Inferior parietal cortex (tissue), 1 donor: ENCODE data around the gene TMEM131L.
"Not testable (repeated sequence)": the region's sequence is repeated elsewhere in the genome, so short reads cannot be mapped to it uniquely, and the experiment has no call there.

Experiments used
- DNase-seq: peaks from one replicate; pipeline ENCODE4 v3.0.0-alpha.2; 2016; ENCODE audit errors: extremely low spot score

The TMEM131L gene

GRCh38 chr4:153571006-153571545 is 104.9 kb downstream of the TMEM131L start:
- DNase-seq: no peak

GRCh38 chr4:153572609-153573008 is 106.4 kb downstream of the TMEM131L start:
- no peak for DNase-seq

GRCh38 chr4:153573221-153573620 is 107.1 kb downstream of the TMEM131L start:
- no peak for DNase-seq

- DNase-seq: peak; percentile 82
Observed at GRCh38 chr4:153573881-153574802, 108.0 kb downstream of the TMEM131L start.

GRCh38 chr4:153576443-153576774 is 110.2 kb downstream of the TMEM131L start:
- no peak for DNase-seq

GRCh38 chr4:153577053-153577452 is 110.9 kb downstream of the TMEM131L start:
- DNase-seq: no peak

- no peak for DNase-seq
Observed at GRCh38 chr4:153579410-153579809, 113.2 kb downstream of the TMEM131L start.

- DNase-seq: no peak
Observed at GRCh38 chr4:153579872-153580271, 113.7 kb downstream of the TMEM131L start.

GRCh38 chr4:153582954-153583702 is 117.0 kb downstream of the TMEM131L start:
- DNase-seq: no peak

GRCh38 chr4:153585026-153585425 is 118.9 kb downstream of the TMEM131L start:
- no peak for DNase-seq

GRCh38 chr4:153589703-153590595 is 123.8 kb downstream of the TMEM131L start:
- no peak for DNase-seq

GRCh38 chr4:153591441-153591840 is 125.3 kb downstream of the TMEM131L start:
- DNase-seq: no peak

GRCh38 chr4:153592064-153592463 is 125.9 kb downstream of the TMEM131L start:
- DNase-seq: no peak

- no peak for DNase-seq
Observed at GRCh38 chr4:153593161-153593560, 127.0 kb downstream of the TMEM131L start.

- no peak for DNase-seq
Observed at GRCh38 chr4:153594210-153594609, 128.1 kb downstream of the TMEM131L start.

- no peak for DNase-seq
Observed at GRCh38 chr4:153595894-153596601, 129.9 kb downstream of the TMEM131L start.

- no peak for DNase-seq
Observed at GRCh38 chr4:153602758-153603157, 136.6 kb downstream of the TMEM131L start.

- DNase-seq: no peak
Observed at GRCh38 chr4:153603258-153603657, 137.1 kb downstream of the TMEM131L start.

GRCh38 chr4:153603835-153604234 is 137.7 kb downstream of the TMEM131L start:
- DNase-seq: no peak

GRCh38 chr4:153609070-153609469 is 142.9 kb downstream of the TMEM131L start:
- DNase-seq: not testable (repeated sequence)
